ENCODE measurements around the gene PLEKHA3.

DNA sequence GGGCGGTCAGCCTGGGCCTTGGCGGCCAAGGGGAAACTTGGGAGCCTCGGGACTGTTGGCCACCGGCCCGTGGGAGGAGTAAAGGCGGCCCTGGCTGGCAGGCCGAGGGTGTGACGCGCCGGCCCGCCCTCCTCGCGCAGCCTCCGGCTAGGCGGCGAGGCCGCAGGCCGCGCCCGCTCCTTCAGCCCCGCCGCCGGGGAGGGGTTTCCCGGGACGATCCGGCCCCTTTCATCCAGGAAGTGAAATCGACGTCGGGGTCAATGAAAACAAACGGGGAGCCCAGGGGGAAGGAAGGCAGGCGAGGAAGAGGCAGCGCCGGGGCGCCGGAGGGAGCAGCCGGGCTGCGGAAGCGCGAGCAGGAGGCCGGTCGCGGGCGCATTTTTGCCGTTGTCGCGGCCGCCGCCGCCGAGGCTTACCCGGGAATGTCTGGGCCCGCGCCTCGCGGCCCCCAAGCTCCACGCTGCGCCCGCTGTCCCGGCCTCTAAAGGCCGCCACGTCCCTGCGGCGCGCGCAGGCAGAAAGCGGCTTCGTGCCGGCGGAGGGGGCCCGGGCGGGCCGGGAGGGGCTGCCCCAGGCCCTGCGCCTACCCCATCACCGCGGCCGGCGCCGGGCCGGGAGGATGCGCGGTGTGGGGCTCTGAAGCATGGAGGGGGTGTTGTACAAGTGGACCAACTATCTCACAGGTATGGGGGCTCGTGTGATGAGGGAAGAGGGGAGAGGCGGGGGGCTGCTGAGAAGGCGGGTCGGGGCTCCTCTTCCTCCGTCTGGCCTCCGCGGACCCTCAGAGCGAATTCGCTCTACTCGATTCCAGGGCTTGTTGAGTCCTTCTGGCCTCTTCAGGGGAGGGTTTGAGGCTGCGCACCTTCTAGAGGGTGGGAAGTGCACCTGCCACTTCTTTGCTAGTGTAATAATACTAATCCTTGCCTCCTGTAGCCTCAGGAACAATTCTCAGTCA, at the start of gene PLEKHA3:
- TF ChIP-seq, protein P1, sequence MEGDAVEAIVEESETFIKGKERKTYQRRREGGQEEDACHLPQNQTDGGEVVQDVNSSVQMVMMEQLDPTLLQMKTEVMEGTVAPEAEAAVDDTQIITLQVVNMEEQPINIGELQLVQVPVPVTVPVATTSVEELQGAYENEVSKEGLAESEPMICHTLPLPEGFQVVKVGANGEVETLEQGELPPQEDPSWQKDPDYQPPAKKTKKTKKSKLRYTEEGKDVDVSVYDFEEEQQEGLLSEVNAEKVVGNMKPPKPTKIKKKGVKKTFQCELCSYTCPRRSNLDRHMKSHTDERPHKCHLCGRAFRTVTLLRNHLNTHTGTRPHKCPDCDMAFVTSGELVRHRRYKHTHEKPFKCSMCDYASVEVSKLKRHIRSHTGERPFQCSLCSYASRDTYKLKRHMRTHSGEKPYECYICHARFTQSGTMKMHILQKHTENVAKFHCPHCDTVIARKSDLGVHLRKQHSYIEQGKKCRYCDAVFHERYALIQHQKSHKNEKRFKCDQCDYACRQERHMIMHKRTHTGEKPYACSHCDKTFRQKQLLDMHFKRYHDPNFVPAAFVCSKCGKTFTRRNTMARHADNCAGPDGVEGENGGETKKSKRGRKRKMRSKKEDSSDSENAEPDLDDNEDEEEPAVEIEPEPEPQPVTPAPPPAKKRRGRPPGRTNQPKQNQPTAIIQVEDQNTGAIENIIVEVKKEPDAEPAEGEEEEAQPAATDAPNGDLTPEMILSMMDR (IDR thresholded peaks at IDR 0.05): no peak
- peak in 1 of 4 donors; percentile 33 for TF ChIP-seq POLR2A (IDR thresholded peaks at IDR 0.05)

All from stomach (tissue), 4 donors.